ENCODE measurements around the gene RHOJ.

GRCh38 chr14:63157195-63157594 lies 47.0 kb upstream of the RHOJ start:
- TF ChIP-seq POLR2A (IDR thresholded peaks at IDR 0.05; ENCODE audit: borderline replicate concordance, extremely low read depth, insufficient read depth, insufficient read length) (no peak), SIN3A (IDR thresholded peaks at IDR 0.05; ENCODE audit: low read depth) (no peak), POLR2AphosphoS5 (IDR thresholded peaks at IDR 0.05; ENCODE audit: low read depth, low read length) (no peak), SP1 (IDR thresholded peaks at IDR 0.05; ENCODE audit: low read depth) (no peak), CTCF (IDR thresholded peaks at IDR 0.05 in 2 of 3, conservative IDR thresholded peaks at IDR 0.05 in 1 of 3; ENCODE audit: borderline replicate concordance in 1 of 3, insufficient read depth in 1 of 3, low read depth in 2 of 3, low read length in 2 of 3) (no peak), REST (IDR thresholded peaks at IDR 0.05; ENCODE audit: low read depth) (no peak), CEBPB (IDR thresholded peaks at IDR 0.05; ENCODE audit: low read depth) (no peak), ZNF274 (IDR thresholded peaks at IDR 0.05; ENCODE audit: low read depth, low read length) (no peak), EGR1 (IDR thresholded peaks at IDR 0.05; ENCODE audit: low read depth) (no peak), FOSL1 (IDR thresholded peaks at IDR 0.05; ENCODE audit: low read depth) (no peak)
